ENCODE measurements around the gene RHBDL3. TPM values are rescaled to one million over a fixed set of nuclear protein-coding genes. Genes with fewer than 3 reads are reported as not detected.

RHBDL3 gene
- total RNA-seq, 1 experiment from 2014 or later: 0.80 TPM

GRCh38 chr17:32330147-32330546 lies 64.5 kb downstream of the RHBDL3 start:
- H3K4me3 ChIP-seq (ENCODE audit: low read depth, low read length, poor library complexity, severe bottlenecking): no peak overlapping the region
- ChIA-PET POLR2A (ENCODE audit: low non-redundant PET) (no interaction called here), CTCF (no interaction called here)
- H3K27me3 ChIP-seq (replicated peaks; ENCODE audit: insufficient read depth, low read depth, low read length, poor library complexity): no peaks in the 10 kb centered on the region
- intact Hi-C loops (cut with micrococcal nuclease; ENCODE audit: unreplicated experiment): no loop called here
- no peak for DNase-seq (ENCODE audit: low spot score)
- no TSS peak for BruUV-seq (replicated peaks)
- TF ChIP-seq EZH2 (IDR thresholded peaks at IDR 0.05; ENCODE audit: borderline replicate concordance, low read depth, low read length, poor library complexity, severe bottlenecking) (no peak), CTCF (conservative IDR thresholded peaks at IDR 0.05; ENCODE audit: low read depth, low read length) (no peak)
- peaks cover 11% of the 10 kb centered on the region for H3K4me1 ChIP-seq (ENCODE audit: insufficient read depth, low read length, poor library complexity, severe bottlenecking)
- H3K36me3 ChIP-seq (ENCODE audit: insufficient read depth, low read length, poor library complexity, severe bottlenecking): peaks cover 5% of the 10 kb centered on the region
- H3K27ac ChIP-seq (ENCODE audit: low read depth, low read length, poor library complexity, severe bottlenecking): peak overlapping the region; percentile 59
- H3K9me3 ChIP-seq (ENCODE audit: low read depth, low read length, poor library complexity, severe bottlenecking): no peaks in the 10 kb centered on the region

GRCh38 chr17:32331243-32332040 lies 65.8 kb downstream of the RHBDL3 start:
- peaks cover 11% of the 10 kb centered on the region for H3K4me1 ChIP-seq (ENCODE audit: insufficient read depth, low read length, poor library complexity, severe bottlenecking)
- DNase-seq (ENCODE audit: low spot score): peak; percentile 33
- peak overlapping the region; percentile 59 for H3K27ac ChIP-seq (ENCODE audit: low read depth, low read length, poor library complexity, severe bottlenecking)
- ChIA-PET POLR2A (ENCODE audit: low non-redundant PET) (no interaction called here), CTCF (no interaction called here)
- H3K27me3 ChIP-seq (replicated peaks; ENCODE audit: insufficient read depth, low read depth, low read length, poor library complexity): no peaks in the 10 kb centered on the region
- intact Hi-C loops (cut with micrococcal nuclease; ENCODE audit: unreplicated experiment): no loop called here
- H3K36me3 ChIP-seq (ENCODE audit: insufficient read depth, low read length, poor library complexity, severe bottlenecking): peaks cover 5% of the 10 kb centered on the region
- no peaks in the 10 kb centered on the region for H3K9me3 ChIP-seq (ENCODE audit: low read depth, low read length, poor library complexity, severe bottlenecking)
- BruUV-seq (replicated peaks): no TSS peak
- TF ChIP-seq CTCF (conservative IDR thresholded peaks at IDR 0.05; ENCODE audit: low read depth, low read length) (no peak), EZH2 (IDR thresholded peaks at IDR 0.05; ENCODE audit: borderline replicate concordance, low read depth, low read length, poor library complexity, severe bottlenecking) (no peak)
- H3K4me3 ChIP-seq (ENCODE audit: low read depth, low read length, poor library complexity, severe bottlenecking): no peak overlapping the region

- CTCF ChIA-PET: no interaction called here
- H3K27me3 ChIP-seq (replicated peaks; ENCODE audit: insufficient read depth, low read depth, low read length, poor library complexity): no peaks in the 10 kb centered on the region
- peaks cover 11% of the 10 kb centered on the region for H3K4me1 ChIP-seq (ENCODE audit: insufficient read depth, low read length, poor library complexity, severe bottlenecking)
- DNase-seq (ENCODE audit: low spot score): no peak
- POLR2A ChIA-PET (ENCODE audit: low non-redundant PET): no interaction called here
- no TSS peak for BruUV-seq (replicated peaks)
- no peak overlapping the region for H3K27ac ChIP-seq (ENCODE audit: low read depth, low read length, poor library complexity, severe bottlenecking)
- intact Hi-C loops (cut with micrococcal nuclease; ENCODE audit: unreplicated experiment): no loop called here
- H3K36me3 ChIP-seq (ENCODE audit: insufficient read depth, low read length, poor library complexity, severe bottlenecking): peaks cover 8% of the 10 kb centered on the region
- TF ChIP-seq EZH2 (IDR thresholded peaks at IDR 0.05; ENCODE audit: borderline replicate concordance, low read depth, low read length, poor library complexity, severe bottlenecking): no peak
- no peak for TF ChIP-seq CTCF (conservative IDR thresholded peaks at IDR 0.05; ENCODE audit: low read depth, low read length)
- no peaks in the 10 kb centered on the region for H3K9me3 ChIP-seq (ENCODE audit: low read depth, low read length, poor library complexity, severe bottlenecking)
- H3K4me3 ChIP-seq (ENCODE audit: low read depth, low read length, poor library complexity, severe bottlenecking): no peak overlapping the region
Observed at GRCh38 chr17:32333187-32333586, 67.6 kb downstream of the RHBDL3 start.

All from A673 (cell line).